ENCODE results near the gene NR3C1. TPM values are rescaled to one million over a fixed set of nuclear protein-coding genes. Genes with fewer than 3 reads are reported as not detected.

NR3C1 gene
- total and polyA plus RNA-seq, 2 of the 13 experiments (the other 11 are each of a cell fraction or from before 2014, with no cell fraction given) = 10.0 to 24.3 TPM

GRCh38 chr5:143277536-143277935, 126.0 kb downstream of the NR3C1 start:
- no peak for ATAC-seq
- in situ Hi-C loops (cut with HindIII; ENCODE audit: extremely low pct_ligation_motif_present, low pct_unique_long_range_greater_than_20kb) = no loop called here
- no peak for TF ChIP-seq ZMAT5 (CRISPR knock-in tag; IDR thresholded peaks at IDR 0.05; ENCODE audit: borderline replicate concordance, low read depth)
- no peak for TF ChIP-seq ZNF430 (CRISPR knock-in tag; IDR thresholded peaks at IDR 0.05)
- TF ChIP-seq MAF1 (CRISPR knock-in tag; IDR thresholded peaks at IDR 0.05; ENCODE audit: borderline replicate concordance) = no peak
- no peak for TF ChIP-seq ZNF326 (CRISPR knock-in tag; IDR thresholded peaks at IDR 0.05; ENCODE audit: borderline replicate concordance)
- TF ChIP-seq ZBTB10 (CRISPR knock-in tag; IDR thresholded peaks at IDR 0.05; ENCODE audit: borderline replicate concordance) = no peak
- TF ChIP-seq FOXP1 (IDR thresholded peaks at IDR 0.05) = no peak
- TF ChIP-seq FOXP1 (CRISPR knock-in tag; IDR thresholded peaks at IDR 0.05) = no peak
- no peak for TF ChIP-seq NFAT5 (CRISPR knock-in tag; IDR thresholded peaks at IDR 0.05)
- no peak for TF ChIP-seq SP4 (CRISPR knock-in tag; IDR thresholded peaks at IDR 0.05)
- TF ChIP-seq DZIP1 (CRISPR knock-in tag; IDR thresholded peaks at IDR 0.05) = no peak
- TF ChIP-seq ZNF607 (CRISPR knock-in tag; IDR thresholded peaks at IDR 0.05; ENCODE audit: borderline replicate concordance) = no peak
- TF ChIP-seq MTA3 (CRISPR knock-in tag; IDR thresholded peaks at IDR 0.05) = no peak
- TF ChIP-seq AKAP8 (CRISPR knock-in tag; IDR thresholded peaks at IDR 0.05) = no peak
- TF ChIP-seq ZNF12 (CRISPR knock-in tag; IDR thresholded peaks at IDR 0.05) = no peak

More at GRCh38 chr5:143277536-143277935, 126.0 kb downstream of the NR3C1 start:
- BruUV-seq (replicated peaks) = no TSS peak
- Histone ChIP-seq H3K4me1 (ENCODE audit: insufficient read depth, low read length) (peaks cover 10% of the 10 kb centered on the region), H3K27me3 (ENCODE audit: control insufficient read depth in 1 of 2, insufficient read depth in 2 of 2, low read length in 2 of 2) (no peaks in the 10 kb centered on the region), H3K4me3 (replicated peaks in 1 of 3; ENCODE audit: insufficient read depth in 1 of 3, low read depth in 2 of 3, low read length in 3 of 3) (no peak overlapping the region), H2AFZ (ENCODE audit: low read length) (no peak overlapping the region), H3K27ac (ENCODE audit: extremely low read length, insufficient read depth, low read length) (no peak overlapping the region), H3K9me3 (ENCODE audit: low read length) (no peaks in the 10 kb centered on the region), H4K20me1 (ENCODE audit: insufficient read depth, low read length) (no peaks in the 10 kb centered on the region), H3K9ac (ENCODE audit: insufficient read depth, low read depth, low read length) (no peak overlapping the region), H3K36me3 (replicated peaks in 1 of 2; ENCODE audit: control insufficient read depth in 1 of 2, insufficient read depth in 2 of 2, low read length in 2 of 2) (peaks cover 0 to 8% of the 10 kb centered on the region in 2 experiments; a peak in 2 of 5 replicates), H3K4me2 (ENCODE audit: low read depth, low read length) (no peak overlapping the region), H3K79me2 (ENCODE audit: insufficient read depth, low read length) (no peaks in the 10 kb centered on the region)
- WGBS (ENCODE audit: low lambda C conversion rate) = 96% methylated on average over 2 of the region's 2 CpGs
- DNase-seq (ENCODE audit: low spot score) (no peak), FAIRE-seq (no peak)
- intact Hi-C loops (cut with micrococcal nuclease; ENCODE audit: unreplicated experiment) = no loop called here
- ChIA-PET CTCF (ENCODE audit: low intra/inter-chr PET ratio, low total read pairs) (no interaction called here), POLR2A (no interaction called here)

Data from HepG2 (cell line).